ENCODE measurements around the gene MRPL19.
A peak's percentile ranks its signal among the peaks of the same experiment; 100 is the strongest.

MRPL19 gene

GRCh38 chr2:75632091-75632701 is 14.4 kb upstream of the MRPL19 start:
- Mint-ChIP-seq H3K4me1 (ENCODE audit: low read depth) (no peaks in the 10 kb centered on the region), H3K36me3 (ENCODE audit: low read depth) (no peaks in the 10 kb centered on the region), H3K4me3 (no peak overlapping the region), H3K27ac (no peak overlapping the region), H3K9me3 (no peaks in the 10 kb centered on the region), H3K27me3 (ENCODE audit: low read depth) (peaks cover 15% of the 10 kb centered on the region)
- DNase-seq (ENCODE audit: low spot score): no peak

- H3K9me3 Mint-ChIP-seq: no peaks in the 10 kb centered on the region
- no peak overlapping the region for H3K27ac Mint-ChIP-seq
- H3K4me3 Mint-ChIP-seq: no peak overlapping the region
- no peaks in the 10 kb centered on the region for H3K4me1 Mint-ChIP-seq (ENCODE audit: low read depth)
- peaks cover 20% of the 10 kb centered on the region for H3K27me3 Mint-ChIP-seq (ENCODE audit: low read depth)
- no peak for DNase-seq (ENCODE audit: low spot score)
- no peaks in the 10 kb centered on the region for H3K36me3 Mint-ChIP-seq (ENCODE audit: low read depth)
These were observed 13.8 kb upstream of the MRPL19 start for GRCh38 chr2:75632813-75633212.

- H3K4me1 Mint-ChIP-seq (ENCODE audit: low read depth): no peaks in the 10 kb centered on the region
- H3K9me3 Mint-ChIP-seq: no peaks in the 10 kb centered on the region
- no peaks in the 10 kb centered on the region for H3K36me3 Mint-ChIP-seq (ENCODE audit: low read depth)
- DNase-seq (ENCODE audit: low spot score): no peak
- H3K27me3 Mint-ChIP-seq (ENCODE audit: low read depth): peaks cover 23% of the 10 kb centered on the region
- no peak overlapping the region for H3K27ac Mint-ChIP-seq
- no peak overlapping the region for H3K4me3 Mint-ChIP-seq
These were observed 13.0 kb upstream of the MRPL19 start for GRCh38 chr2:75633620-75634019.

- DNase-seq (ENCODE audit: low spot score): no peak
- H3K4me1 Mint-ChIP-seq (ENCODE audit: low read depth): no peaks in the 10 kb centered on the region
- H3K9me3 Mint-ChIP-seq: no peaks in the 10 kb centered on the region
- no peak overlapping the region for H3K4me3 Mint-ChIP-seq
- peaks cover 29% of the 10 kb centered on the region for H3K27me3 Mint-ChIP-seq (ENCODE audit: low read depth)
- H3K27ac Mint-ChIP-seq: no peak overlapping the region
- no peaks in the 10 kb centered on the region for H3K36me3 Mint-ChIP-seq (ENCODE audit: low read depth)
These were observed 11.6 kb upstream of the MRPL19 start for GRCh38 chr2:75634945-75635344.

GRCh38 chr2:75637568-75637967 is 9.0 kb upstream of the MRPL19 start:
- Mint-ChIP-seq H3K9me3 (no peaks in the 10 kb centered on the region), H3K4me1 (ENCODE audit: low read depth) (no peaks in the 10 kb centered on the region), H3K36me3 (ENCODE audit: low read depth) (no peaks in the 10 kb centered on the region), H3K27ac (no peak overlapping the region), H3K4me3 (no peak overlapping the region), H3K27me3 (ENCODE audit: low read depth) (peaks cover 20% of the 10 kb centered on the region)
- DNase-seq (ENCODE audit: low spot score): no peak

GRCh38 chr2:75640621-75641121 is 5.9 kb upstream of the MRPL19 start:
- no peaks in the 10 kb centered on the region for H3K9me3 Mint-ChIP-seq
- peak; percentile 38 for DNase-seq (ENCODE audit: low spot score)
- no peaks in the 10 kb centered on the region for H3K36me3 Mint-ChIP-seq (ENCODE audit: low read depth)
- H3K4me1 Mint-ChIP-seq (ENCODE audit: low read depth): no peaks in the 10 kb centered on the region
- H3K4me3 Mint-ChIP-seq: no peak overlapping the region
- peaks cover 19% of the 10 kb centered on the region for H3K27me3 Mint-ChIP-seq (ENCODE audit: low read depth)
- H3K27ac Mint-ChIP-seq: no peak overlapping the region

GRCh38 chr2:75641587-75641986 is 5.0 kb upstream of the MRPL19 start:
- DNase-seq (ENCODE audit: low spot score): no peak
- Mint-ChIP-seq H3K36me3 (ENCODE audit: low read depth) (no peaks in the 10 kb centered on the region), H3K4me3 (no peak overlapping the region), H3K4me1 (ENCODE audit: low read depth) (peaks cover 5% of the 10 kb centered on the region), H3K27me3 (ENCODE audit: low read depth) (peaks cover 19% of the 10 kb centered on the region), H3K9me3 (no peaks in the 10 kb centered on the region), H3K27ac (no peak overlapping the region)

GRCh38 chr2:75643980-75644379 is 2.6 kb upstream of the MRPL19 start:
- no peak for DNase-seq (ENCODE audit: low spot score)
- Mint-ChIP-seq H3K4me1 (ENCODE audit: low read depth) (peaks cover 13% of the 10 kb centered on the region), H3K4me3 (no peak overlapping the region), H3K36me3 (ENCODE audit: low read depth) (peaks cover 14% of the 10 kb centered on the region), H3K27ac (no peak overlapping the region), H3K9me3 (no peaks in the 10 kb centered on the region), H3K27me3 (ENCODE audit: low read depth) (peaks cover 7% of the 10 kb centered on the region)

- no peak for DNase-seq (ENCODE audit: low spot score)
- H3K4me1 Mint-ChIP-seq (ENCODE audit: low read depth): peaks cover 19% of the 10 kb centered on the region
- H3K9me3 Mint-ChIP-seq: no peaks in the 10 kb centered on the region
- H3K36me3 Mint-ChIP-seq (ENCODE audit: low read depth): peaks cover 28% of the 10 kb centered on the region
- H3K27ac Mint-ChIP-seq: no peak overlapping the region
- H3K4me3 Mint-ChIP-seq: no peak overlapping the region
- H3K27me3 Mint-ChIP-seq (ENCODE audit: low read depth): no peaks in the 10 kb centered on the region
These were observed 940 bp upstream of the MRPL19 start for GRCh38 chr2:75645643-75646042.

- Mint-ChIP-seq H3K9me3 (no peaks in the 10 kb centered on the region), H3K36me3 (ENCODE audit: low read depth) (peaks cover 30% of the 10 kb centered on the region), H3K4me3 (peak overlapping the region; percentile 90), H3K27ac (peak overlapping the region; percentile 90), H3K4me1 (ENCODE audit: low read depth) (peaks cover 19% of the 10 kb centered on the region), H3K27me3 (ENCODE audit: low read depth) (no peaks in the 10 kb centered on the region)
- no peak for DNase-seq (ENCODE audit: low spot score)
These were observed 447 bp upstream of the MRPL19 start for GRCh38 chr2:75646090-75646582.

GRCh38 chr2:75647771-75648170 is 1.2 kb downstream of the MRPL19 start:
- Mint-ChIP-seq H3K4me3 (peak overlapping the region; percentile 90), H3K4me1 (ENCODE audit: low read depth) (peaks cover 19% of the 10 kb centered on the region), H3K36me3 (ENCODE audit: low read depth) (peaks cover 40% of the 10 kb centered on the region), H3K27me3 (ENCODE audit: low read depth) (no peaks in the 10 kb centered on the region), H3K9me3 (no peaks in the 10 kb centered on the region), H3K27ac (peak overlapping the region; percentile 90)
- DNase-seq (ENCODE audit: low spot score): no peak

- H3K9me3 Mint-ChIP-seq: no peaks in the 10 kb centered on the region
- peaks cover 12% of the 10 kb centered on the region for H3K4me1 Mint-ChIP-seq (ENCODE audit: low read depth)
- no peak overlapping the region for H3K27ac Mint-ChIP-seq
- H3K27me3 Mint-ChIP-seq (ENCODE audit: low read depth): no peaks in the 10 kb centered on the region
- H3K4me3 Mint-ChIP-seq: no peak overlapping the region
- peaks cover 80% of the 10 kb centered on the region for H3K36me3 Mint-ChIP-seq (ENCODE audit: low read depth)
- DNase-seq (ENCODE audit: low spot score): no peak
These were observed 7.4 kb downstream of the MRPL19 start for GRCh38 chr2:75654012-75654411.

- no peak overlapping the region for H3K4me3 Mint-ChIP-seq
- no peak for DNase-seq (ENCODE audit: low spot score)
- no peak overlapping the region for H3K27ac Mint-ChIP-seq
- H3K9me3 Mint-ChIP-seq: peaks cover 12% of the 10 kb centered on the region
- H3K27me3 Mint-ChIP-seq (ENCODE audit: low read depth): no peaks in the 10 kb centered on the region
- H3K4me1 Mint-ChIP-seq (ENCODE audit: low read depth): peaks cover 12% of the 10 kb centered on the region
- H3K36me3 Mint-ChIP-seq (ENCODE audit: low read depth): peaks cover 82% of the 10 kb centered on the region
These were observed 9.3 kb downstream of the MRPL19 start for GRCh38 chr2:75655861-75656260.

- Mint-ChIP-seq H3K4me1 (ENCODE audit: low read depth) (peaks cover 12% of the 10 kb centered on the region), H3K9me3 (peaks cover 12% of the 10 kb centered on the region)
These were observed 10.0 kb downstream of the MRPL19 start for GRCh38 chr2:75656563-75656962.

GRCh38 chr2:75657798-75658197 is 11.2 kb downstream of the MRPL19 start:
- no peaks in the 10 kb centered on the region for H3K27me3 Mint-ChIP-seq (ENCODE audit: low read depth)
- H3K4me1 Mint-ChIP-seq (ENCODE audit: low read depth): peaks cover 12% of the 10 kb centered on the region
- H3K27ac Mint-ChIP-seq: no peak overlapping the region
- no peak for DNase-seq (ENCODE audit: low spot score)
- peaks cover 85% of the 10 kb centered on the region for H3K36me3 Mint-ChIP-seq (ENCODE audit: low read depth)
- H3K9me3 Mint-ChIP-seq: peaks cover 12% of the 10 kb centered on the region
- no peak overlapping the region for H3K4me3 Mint-ChIP-seq

More at GRCh38 chr2:75656563-75656962, 10.0 kb downstream of the MRPL19 start:
- H3K27me3 Mint-ChIP-seq (ENCODE audit: low read depth): no peaks in the 10 kb centered on the region
- H3K36me3 Mint-ChIP-seq (ENCODE audit: low read depth): peaks cover 84% of the 10 kb centered on the region
- H3K4me3 Mint-ChIP-seq: no peak overlapping the region
- no peak overlapping the region for H3K27ac Mint-ChIP-seq
- no peak for DNase-seq (ENCODE audit: low spot score)
